Endothelial cell of umbilical vein (primary cell): ENCODE measurements around the gene RAPGEF4. TPM values are rescaled to one million over a fixed set of nuclear protein-coding genes. Genes with fewer than 3 reads are reported as not detected.

Source experiments
- BruUV-seq: library from RNA; stranded (reverse); fragments of 400-500 nt; replicated peaks from 2 replicates; lab custom pipeline; 2021; lab: Mats Ljungman, UMichigan
- CTCF ChIA-PET: fragments of 300-600, 350-600 bp; sonication (Branson Sonifier 250); formaldehyde crosslinking; loops from one replicate; lab custom pipeline; 2021; ENCODE audit warnings: antibody characterized with exemption, inconsistent platforms; lab: Charles Lee
- POLR2A ChIA-PET: fragments of 300-600, 350-600 bp; sonication (Branson Sonifier 250); formaldehyde crosslinking; loops from one replicate; lab custom pipeline; 2021; ENCODE audit warnings: antibody characterized with exemption, inconsistent platforms; lab: Charles Lee
- DNase-seq: peaks from one replicate; pipeline ENCODE4 v3.0.0-alpha.2; 2011; ENCODE audit warnings: low read depth, low spot score
- FAIRE-seq: peaks from 2 replicates; lab custom pipeline; 2011; peaks lifted over from hg19 to GRCh38; lab: Jason Lieb, UNC
- H2AFZ ChIP-seq: 2 replicates; pipeline ENCODE4 v1.6.0; 2012; ENCODE audit warnings: low read depth, low read length, control low read depth, inconsistent platforms
- H3K27ac ChIP-seq: 2 replicates; pipeline ENCODE4 v1.5.1; 2011; ENCODE audit warnings: low read depth, mild to moderate bottlenecking, control low read depth, low read length, moderate library complexity; ENCODE audit not compliant: insufficient read depth
- H3K27me3 ChIP-seq, 2 experiments: 2 replicates each; pipeline versions ENCODE4 v1.6.0 to v1.6.1; 2011; ENCODE audit warnings: low read length in 2 of 2, mixed read lengths in 1 of 2; ENCODE audit not compliant: control insufficient read depth in 2 of 2, insufficient read depth in 2 of 2
- H3K36me3 ChIP-seq, 2 experiments: 2 replicates in 1 of 2; 3 replicates in 1 of 2; pipeline ENCODE4 v1.5.1; 2011; ENCODE audit warnings: low read length in 2 of 2, mild to moderate bottlenecking in 1 of 2, moderate library complexity in 1 of 2; ENCODE audit not compliant: control insufficient read depth in 2 of 2, insufficient read depth in 2 of 2; ENCODE audit errors: extremely low read depth in 1 of 2
- H3K4me1 ChIP-seq: 3 replicates; pipeline ENCODE4 v1.5.1; 2011; ENCODE audit warnings: mild to moderate bottlenecking, low read length; ENCODE audit not compliant: control insufficient read depth, insufficient read depth; ENCODE audit errors: extremely low read depth
- H3K4me2 ChIP-seq: 2 replicates; pipeline ENCODE4 v1.6.1; 2011; ENCODE audit warnings: low read length, control low read depth, mixed read lengths; ENCODE audit not compliant: insufficient read depth
- H3K4me3 ChIP-seq, 3 experiments: fragments of 200-600 bp in 1 of 3; sonication (generic), shearing (Covaris generic) in 1 of 3; replicated peaks in 1 of 3; 2 replicates each; pipeline ENCODE4 v1.5.1; 2011 to 2016; ENCODE audit warnings: control low read depth in 3 of 3, low read length in 3 of 3, mild to moderate bottlenecking in 2 of 3, inconsistent platforms in 1 of 3, low read depth in 1 of 3, moderate library complexity in 1 of 3; ENCODE audit not compliant: insufficient read depth in 1 of 3
- H3K79me2 ChIP-seq: 2 replicates; pipeline ENCODE4 v1.6.0; 2012; ENCODE audit warnings: low read length, inconsistent platforms; ENCODE audit not compliant: control insufficient read depth, insufficient read depth
- H3K9ac ChIP-seq: replicated peaks from 2 replicates; pipeline ENCODE3; 2011; ENCODE audit warnings: low read length, control low read depth; ENCODE audit not compliant: insufficient read depth; ENCODE audit errors: extremely low read depth
- H3K9me1 ChIP-seq: replicated peaks from 3 replicates; pipeline ENCODE4 v1.6.0; 2011; ENCODE audit warnings: mild to moderate bottlenecking, low read length; ENCODE audit not compliant: control insufficient read depth, insufficient read depth; ENCODE audit errors: extremely low read depth
- H3K9me3 ChIP-seq: replicated peaks from 2 replicates; pipeline ENCODE4 v1.5.1; 2012; ENCODE audit warnings: low read length, inconsistent platforms; ENCODE audit not compliant: control insufficient read depth, insufficient read depth
- H4K20me1 ChIP-seq: replicated peaks from 2 replicates; pipeline ENCODE3; 2011; ENCODE audit warnings: mild to moderate bottlenecking, low read length; ENCODE audit not compliant: control insufficient read depth, insufficient read depth; ENCODE audit errors: extremely low read depth
- CTCF ChIP-seq, 2 donors: IDR thresholded peaks; 1 replicate in 1 of 2; 2 replicates in 1 of 2; pipeline ENCODE4 v1.5.1; 2011; ENCODE audit warnings: low read length in 2 of 2, mild to moderate bottlenecking in 2 of 2, moderate library complexity in 2 of 2, control low read depth in 1 of 2, inconsistent platforms in 1 of 2, low read depth in 1 of 2; ENCODE audit not compliant: insufficient read depth in 1 of 2; ENCODE audit errors: extremely low read depth in 1 of 2
- EZH2 ChIP-seq: IDR thresholded peaks from 2 replicates; pipeline ENCODE4 v1.6.1; 2012; ENCODE audit warnings: borderline replicate concordance, low read depth, mild to moderate bottlenecking, moderate library complexity, low read length, inconsistent platforms; ENCODE audit not compliant: severe bottlenecking
- FOS ChIP-seq: IDR thresholded peaks from 2 replicates; pipeline ENCODE4 v1.6.1; 2011; ENCODE audit warnings: mild to moderate bottlenecking, low read length, moderate library complexity, borderline replicate concordance; ENCODE audit not compliant: insufficient read depth
- GATA2 ChIP-seq: IDR thresholded peaks from 2 replicates; pipeline ENCODE4 v1.7.0; 2011; ENCODE audit warnings: low read depth, mild to moderate bottlenecking, moderate library complexity, mixed read lengths, low read length; ENCODE audit not compliant: insufficient read length, insufficient read depth
- JUN ChIP-seq: IDR thresholded peaks from 2 replicates; pipeline ENCODE4 v1.6.1; 2011; ENCODE audit warnings: borderline replicate concordance, low read depth; ENCODE audit not compliant: insufficient read length, insufficient read depth
- MAX ChIP-seq: IDR thresholded peaks from 2 replicates; pipeline ENCODE4 v1.6.1; 2011; ENCODE audit not compliant: insufficient read depth, insufficient read length
- MYC ChIP-seq: IDR thresholded peaks from one replicate; pipeline ENCODE4 v1.6.1; 2011; ENCODE audit warnings: mild to moderate bottlenecking, low read depth, low read length
- POLR2A ChIP-seq: IDR thresholded peaks from 2 replicates; pipeline ENCODE4 v1.6.1; 2012; ENCODE audit warnings: low read depth, mild to moderate bottlenecking, control low read depth, low read length
- POLR2AphosphoS5 ChIP-seq: IDR thresholded peaks from 2 replicates; pipeline ENCODE4 v1.6.1; 2012; ENCODE audit warnings: low read depth, mild to moderate bottlenecking, control low read depth, low read length, moderate library complexity; ENCODE audit not compliant: insufficient read depth
- dilution Hi-C: fragments of 300-500 bp; cut with MboI; formaldehyde crosslinking; loops from one replicate; pipeline ENCODE4 v1.15.0; 2019; ENCODE audit warnings: low sequenced_read_pairs; ENCODE audit not compliant: extremely low pct_ligation_motif_present
- intact Hi-C: fragments of 100-400 bp; cut with micrococcal nuclease; formaldehyde crosslinking; loops from one replicate; pipeline ENCODE4 v1.10.0; 2022
- polyA plus RNA-seq, 4 experiments: library from polyadenylated mRNA; depleted of rRNA in 3 of 4; stranded (reverse) in 3 of 4; unstranded in 1 of 4; fragments of >200 nt; gene quantifications; 2 replicates each; pipeline versions ENCODE4 v1.2.1 to v1.2.3, GENCODE V29; 2011 to 2012; ENCODE audit warnings: missing spikeins in 1 of 4
- total RNA-seq: library from RNA; stranded (reverse); gene quantifications from 2 replicates; pipeline ENCODE4 v1.2.3, GENCODE V29; 2021

The RAPGEF4 gene
- total and polyA plus RNA-seq, 2 donors (not counting 3 experiments of a cell fraction or from before 2014, with no cell fraction given), result 7.2 to 9.2 TPM

GRCh38 chr2:172949522-172949921, 213.9 kb downstream of the RAPGEF4 start:
- H3K27ac ChIP-seq, result no peak overlapping the region
- no peaks in the 10 kb centered on the region for H3K27me3 ChIP-seq
- no peak for DNase-seq
- CTCF ChIA-PET, result interaction anchor here (0.5 kb wide), 1 partner anchor 15 kb away, joined by 3 read pairs; no protein-coding TSS in a partner anchor
- H2AFZ ChIP-seq, result no peak overlapping the region
- H3K4me3 ChIP-seq, result no peak overlapping the region
- dilution Hi-C loops, result no loop called here
- FAIRE-seq, result no peak
- intact Hi-C loops, result no loop called here
- H3K9ac ChIP-seq, result no peak overlapping the region
- no peaks in the 10 kb centered on the region for H4K20me1 ChIP-seq
- H3K9me3 ChIP-seq, result no peaks in the 10 kb centered on the region
- no peaks in the 10 kb centered on the region for H3K36me3 ChIP-seq
- POLR2A ChIA-PET, result no interaction called here
- no peaks in the 10 kb centered on the region for H3K9me1 ChIP-seq
- peaks cover 10% of the 10 kb centered on the region for H3K4me1 ChIP-seq
- BruUV-seq, result no TSS peak
- no peaks in the 10 kb centered on the region for H3K79me2 ChIP-seq
- TF ChIP-seq CTCF (IDR thresholded peaks at IDR 0.05; ENCODE audit: extremely low read depth in 1 of 2, insufficient read depth in 1 of 2, low read depth in 1 of 2, low read length in 2 of 2), result no peak
- TF ChIP-seq POLR2A, result no peak
- no peak for TF ChIP-seq EZH2
- TF ChIP-seq JUN, result no peak
- no peak for TF ChIP-seq FOS
- no peak overlapping the region for H3K4me2 ChIP-seq

- BruUV-seq, result no TSS peak
- ChIA-PET POLR2A (no interaction called here), CTCF (no interaction called here)
- Histone ChIP-seq H4K20me1 (no peaks in the 10 kb centered on the region), H3K4me3 (no peak overlapping the region), H3K4me2 (no peak overlapping the region), H3K4me1 (peaks cover 10% of the 10 kb centered on the region), H3K27ac (no peak overlapping the region), H3K36me3 (no peaks in the 10 kb centered on the region), H2AFZ (no peak overlapping the region), H3K9me1 (no peaks in the 10 kb centered on the region), H3K79me2 (no peaks in the 10 kb centered on the region), H3K9ac (no peak overlapping the region), H3K9me3 (no peaks in the 10 kb centered on the region), H3K27me3 (no peaks in the 10 kb centered on the region)
- TF ChIP-seq MYC (no peak), POLR2AphosphoS5 (no peak), MAX (no peak), FOS (no peak), GATA2 (no peak), CTCF (IDR thresholded peaks at IDR 0.05; ENCODE audit: extremely low read depth in 1 of 2, insufficient read depth in 1 of 2, low read depth in 1 of 2, low read length in 2 of 2) (no peak), POLR2A (no peak)
- dilution Hi-C loops, result no loop called here
- no peak for DNase-seq
- intact Hi-C loops, result no loop called here
- FAIRE-seq, result no peak
These were observed 214.9 kb downstream of the RAPGEF4 start for GRCh38 chr2:172950565-172950964.
